ENCODE results near the gene SPR. TPM values are rescaled to one million over a fixed set of nuclear protein-coding genes. Genes with fewer than 3 reads are reported as not detected.

Gene SPR
- total and polyA plus RNA-seq, 2 of the 13 experiments (the other 11 are each of a cell fraction or from before 2014, with no cell fraction given), result 34.0 to 96.0 TPM

DNA sequence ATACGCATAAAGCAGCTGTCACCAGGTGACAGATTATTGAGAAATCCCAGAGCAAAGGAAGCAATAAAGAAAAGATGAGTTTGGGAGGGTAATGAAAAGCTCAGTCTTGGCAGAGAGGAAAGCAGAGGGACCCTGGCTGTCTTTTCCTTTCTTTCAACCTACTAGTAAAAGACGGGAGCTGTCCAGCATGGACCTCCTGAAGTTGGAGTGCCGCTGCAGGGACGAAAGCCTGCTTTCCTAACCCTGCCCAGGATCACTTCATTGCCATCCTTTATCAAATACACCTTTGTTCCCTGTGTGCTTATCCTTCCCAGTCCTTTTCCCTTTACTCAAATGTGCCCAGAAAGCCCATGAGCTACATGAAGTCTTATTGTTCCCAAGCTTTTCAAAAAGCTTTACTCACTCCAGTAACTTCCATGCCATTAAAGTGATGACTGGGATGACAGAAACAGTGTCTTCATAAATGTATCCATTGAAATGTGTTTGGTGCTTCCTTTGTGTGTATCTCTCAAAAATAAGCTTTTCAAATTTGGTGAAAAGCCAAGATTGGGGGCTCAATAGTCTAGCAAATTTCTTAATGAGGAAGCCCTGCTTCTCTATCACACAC is 3.7 kb upstream of the SPR start (continued):
- TF ChIP-seq ISX (CRISPR knock-in tag; conservative IDR thresholded peaks at IDR 0.05), result no peak
- TF ChIP-seq MYC (CRISPR knock-in tag; IDR thresholded peaks at IDR 0.05; ENCODE audit: borderline replicate concordance), result no peak
- peak; percentile 72; the same call in 1 of the 2 replicates for TF ChIP-seq ZSCAN25 (CRISPR knock-in tag; IDR thresholded peaks at IDR 0.05)
- 0 out of 2 replicates have a peak, but pooled peaks have one; percentile 56 for TF ChIP-seq ARHGAP35 (CRISPR knock-in tag; IDR thresholded peaks at IDR 0.05; ENCODE audit: borderline replicate concordance)
- peak; percentile 45; the same call in 1 of the 2 replicates for TF ChIP-seq ZNF749 (CRISPR knock-in tag; IDR thresholded peaks at IDR 0.05; ENCODE audit: borderline replicate concordance)
- TF ChIP-seq GATAD1 (CRISPR knock-in tag; IDR thresholded peaks at IDR 0.05), result peak; percentile 56; the same call in 1 of the 2 replicates
- no peak for TF ChIP-seq HOXA9 (CRISPR knock-in tag; IDR thresholded peaks at IDR 0.05; ENCODE audit: borderline replicate concordance)
- no peak for TF ChIP-seq ZNF260 (CRISPR knock-in tag; IDR thresholded peaks at IDR 0.05; ENCODE audit: borderline replicate concordance, low read depth)
- TF ChIP-seq ZFAT (CRISPR knock-in tag; conservative IDR thresholded peaks at IDR 0.05), result no peak
- no peak for TF ChIP-seq ZNF674 (CRISPR knock-in tag; IDR thresholded peaks at IDR 0.05; ENCODE audit: low read depth)
- TF ChIP-seq, protein P1, sequence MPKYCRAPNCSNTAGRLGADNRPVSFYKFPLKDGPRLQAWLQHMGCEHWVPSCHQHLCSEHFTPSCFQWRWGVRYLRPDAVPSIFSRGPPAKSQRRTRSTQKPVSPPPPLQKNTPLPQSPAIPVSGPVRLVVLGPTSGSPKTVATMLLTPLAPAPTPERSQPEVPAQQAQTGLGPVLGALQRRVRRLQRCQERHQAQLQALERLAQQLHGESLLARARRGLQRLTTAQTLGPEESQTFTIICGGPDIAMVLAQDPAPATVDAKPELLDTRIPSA (CRISPR knock-in tag; IDR thresholded peaks at IDR 0.05; ENCODE audit: borderline replicate concordance), result no peak
- no peak for TF ChIP-seq ZNF10 (CRISPR knock-in tag; IDR thresholded peaks at IDR 0.05; ENCODE audit: borderline replicate concordance, low read depth)
- TF ChIP-seq TCF7L2 (IDR thresholded peaks at IDR 0.05; ENCODE audit: low read depth, low read length), result no peak
- TF ChIP-seq CREM (IDR thresholded peaks at IDR 0.05), result no peak
- no peak for TF ChIP-seq CREM (CRISPR knock-in tag; IDR thresholded peaks at IDR 0.05)
- TF ChIP-seq NONO (IDR thresholded peaks at IDR 0.05), result no peak
- no peak for TF ChIP-seq NONO (CRISPR knock-in tag; conservative IDR thresholded peaks at IDR 0.05)
- TF ChIP-seq ZBTB7B (CRISPR knock-in tag; IDR thresholded peaks at IDR 0.05), result 0 out of 2 replicates have a peak, but pooled peaks have one; percentile 23
- no peak for TF ChIP-seq TRIM24 (CRISPR knock-in tag; IDR thresholded peaks at IDR 0.05)
- TF ChIP-seq ZNF501 (CRISPR knock-in tag; IDR thresholded peaks at IDR 0.05), result no peak
- TF ChIP-seq ZFX (CRISPR knock-in tag; IDR thresholded peaks at IDR 0.05; ENCODE audit: low read depth), result no peak
- no peak for TF ChIP-seq IKZF1 (IDR thresholded peaks at IDR 0.05)
- TF ChIP-seq ZSCAN29 (CRISPR knock-in tag; conservative IDR thresholded peaks at IDR 0.05), result no peak
- peak; percentile 50; the same call in 1 of the 2 replicates for TF ChIP-seq FLYWCH1 (CRISPR knock-in tag; IDR thresholded peaks at IDR 0.05)
- TF ChIP-seq CENPT (CRISPR knock-in tag; IDR thresholded peaks at IDR 0.05; ENCODE audit: low read depth), result no peak
- TF ChIP-seq ZNF713 (CRISPR knock-in tag; IDR thresholded peaks at IDR 0.05), result no peak
- no peak for TF ChIP-seq ZNF761 (CRISPR knock-in tag; conservative IDR thresholded peaks at IDR 0.05)
- TF ChIP-seq ZNF350 (CRISPR knock-in tag; IDR thresholded peaks at IDR 0.05; ENCODE audit: borderline replicate concordance, low read depth), result no peak
- TF ChIP-seq ZKSCAN8 (CRISPR knock-in tag; IDR thresholded peaks at IDR 0.05; ENCODE audit: borderline replicate concordance), result no peak
- TF ChIP-seq, protein P2, sequence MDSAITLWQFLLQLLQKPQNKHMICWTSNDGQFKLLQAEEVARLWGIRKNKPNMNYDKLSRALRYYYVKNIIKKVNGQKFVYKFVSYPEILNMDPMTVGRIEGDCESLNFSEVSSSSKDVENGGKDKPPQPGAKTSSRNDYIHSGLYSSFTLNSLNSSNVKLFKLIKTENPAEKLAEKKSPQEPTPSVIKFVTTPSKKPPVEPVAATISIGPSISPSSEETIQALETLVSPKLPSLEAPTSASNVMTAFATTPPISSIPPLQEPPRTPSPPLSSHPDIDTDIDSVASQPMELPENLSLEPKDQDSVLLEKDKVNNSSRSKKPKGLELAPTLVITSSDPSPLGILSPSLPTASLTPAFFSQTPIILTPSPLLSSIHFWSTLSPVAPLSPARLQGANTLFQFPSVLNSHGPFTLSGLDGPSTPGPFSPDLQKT (CRISPR knock-in tag; IDR thresholded peaks at IDR 0.05; ENCODE audit: borderline replicate concordance), result no peak
- no peak for TF ChIP-seq KAT7 (CRISPR knock-in tag; IDR thresholded peaks at IDR 0.05; ENCODE audit: borderline replicate concordance)
- TF ChIP-seq GZF1 (CRISPR knock-in tag; IDR thresholded peaks at IDR 0.05), result no peak
- no peak for TF ChIP-seq NR2F2 (IDR thresholded peaks at IDR 0.05; ENCODE audit: borderline replicate concordance, low read depth)
